CD4-positive, alpha-beta T cell (primary cell): Measurements from ENCODE around the gene RAB3B. TPM values are rescaled to one million over a fixed set of nuclear protein-coding genes. Genes with fewer than 3 reads are reported as not detected.
A peak's percentile ranks its signal among the peaks of the same experiment; 100 is the strongest.

ENCODE experiments used
- ATAC-seq: fragments of 200-7000 bp; cut with Tn5 transposase; one replicate; pipeline ENCODE4 v1.10.0; 2022; ENCODE audit warnings: mild to moderate bottlenecking; ENCODE audit not compliant: poor library complexity
- CTCF ChIA-PET: fragments of 350-600 bp; sonication (Branson Sonifier 250); formaldehyde crosslinking; loops from one replicate; lab custom pipeline; 2021; ENCODE audit warnings: antibody characterized with exemption, inconsistent platforms; lab: Charles Lee
- POLR2A ChIA-PET: fragments of 350-600 bp; sonication (Branson Sonifier 250); formaldehyde crosslinking; loops from one replicate; lab custom pipeline; 2021; ENCODE audit warnings: antibody characterized with exemption, inconsistent platforms; lab: Charles Lee
- DNase-seq, 14 experiments: peaks; one replicate each; pipeline ENCODE4 v3.0.0-alpha.2; 2013 to 2020; ENCODE audit warnings: mixed read lengths in 2 of 14
- H3K27ac ChIP-seq, 2 donors: one replicate each; pipeline versions ENCODE4 v1.5.1 to v1.7.0; 2013; ENCODE audit warnings: low read length in 2 of 2, low read depth in 1 of 2, mild to moderate bottlenecking in 1 of 2
- H3K27me3 ChIP-seq, 2 experiments: 1 replicate in 1 of 2; 2 replicates in 1 of 2; pipeline versions ENCODE4 v1.6.1 to v1.7.0; 2013; ENCODE audit warnings: low read length in 2 of 2, control low read depth in 1 of 2, mild to moderate bottlenecking in 1 of 2, moderate library complexity in 1 of 2; ENCODE audit not compliant: insufficient read depth in 2 of 2, control insufficient read depth in 1 of 2
- H3K36me3 ChIP-seq: one replicate; pipeline ENCODE4 v1.6.1; 2013; ENCODE audit warnings: low read length, control low read depth; ENCODE audit not compliant: insufficient read depth
- H3K4me1 ChIP-seq: one replicate; pipeline ENCODE4 v1.6.1; 2013; ENCODE audit warnings: low read length, control low read depth; ENCODE audit not compliant: insufficient read depth
- H3K4me3 ChIP-seq: one replicate; pipeline ENCODE4 v1.5.1; 2013; ENCODE audit warnings: mild to moderate bottlenecking, low read length, moderate library complexity
- H3K9me3 ChIP-seq, 2 experiments: 1 replicate in 1 of 2; 2 replicates in 1 of 2; pipeline versions ENCODE4 v1.6.1 to v1.7.0; 2013; ENCODE audit warnings: low read length in 2 of 2, mild to moderate bottlenecking in 2 of 2, control low read depth in 1 of 2, moderate library complexity in 1 of 2; ENCODE audit not compliant: control insufficient read depth in 1 of 2, insufficient read depth in 1 of 2
- H3K27ac Mint-ChIP-seq: one replicate; pipeline ENCODE4 v1.8.0; 2020; ENCODE audit warnings: mixed read lengths
- H3K27me3 Mint-ChIP-seq: one replicate; pipeline ENCODE4 v1.8.0; 2021; ENCODE audit warnings: mixed read lengths
- H3K36me3 Mint-ChIP-seq: one replicate; pipeline ENCODE4 v1.8.0; 2021; ENCODE audit warnings: low read depth, mixed read lengths
- H3K4me1 Mint-ChIP-seq: one replicate; pipeline ENCODE4 v1.8.0; 2021; ENCODE audit warnings: low read depth, mixed read lengths
- H3K4me3 Mint-ChIP-seq: one replicate; pipeline ENCODE4 v1.8.0; 2020; ENCODE audit warnings: mild to moderate bottlenecking, mixed read lengths
- H3K9me3 Mint-ChIP-seq: one replicate; pipeline ENCODE4 v1.8.0; 2020; ENCODE audit warnings: mixed read lengths
- intact Hi-C, 2 experiments: fragments of 100-400 bp; cut with DNase I in 1 of 2; cut with micrococcal nuclease in 1 of 2; formaldehyde crosslinking; loops; one replicate each; pipeline versions ENCODE4 v1.15.1 to v1.9.0; 2023 to 2025; cut with DNase I, micrococcal nuclease
- total RNA-seq, 174 experiments: library from RNA in 2 of 174; stranded (reverse) in 2 of 174; gene quantifications; one replicate each; pipeline ENCODE4 v1.2.3 and lab custom pipeline; 2021 to 2026
- TF ChIP-seq, protein P1 (sequence below): fragments of 200-600 bp; IDR thresholded peaks from one replicate; pipeline ENCODE4 v1.8.0; 2022; ENCODE audit warnings: antibody characterized with exemption, mild to moderate bottlenecking

Gene RAB3B
- total RNA-seq, 2 experiments from 2014 or later, result not detected

GRCh38 chr1:51858892-51859291 lies 131.6 kb downstream of the RAB3B start:
- POLR2A ChIA-PET, result no interaction called here
- no peak for ATAC-seq
- CTCF ChIA-PET, result interaction anchor here (2.2 kb wide), 1 partner anchor 10 kb away, joined by 8 read pairs; no protein-coding TSS in a partner anchor
- Mint-ChIP-seq H3K27me3 (no peaks in the 10 kb centered on the region), H3K4me1 (peaks cover 45% of the 10 kb centered on the region), H3K27ac (peak overlapping the region; percentile 21), H3K9me3 (no peaks in the 10 kb centered on the region), H3K4me3 (no peak overlapping the region), H3K36me3 (peaks cover 33% of the 10 kb centered on the region)
- Histone ChIP-seq H3K36me3 (no peaks in the 10 kb centered on the region), H3K4me1 (no peaks in the 10 kb centered on the region), H3K9me3 (no peaks in the 10 kb centered on the region), H3K4me3 (no peak overlapping the region), H3K27ac (no peak overlapping the region), H3K27me3 (no peaks in the 10 kb centered on the region)
- no peak for DNase-seq
- TF ChIP-seq, protein P1, sequence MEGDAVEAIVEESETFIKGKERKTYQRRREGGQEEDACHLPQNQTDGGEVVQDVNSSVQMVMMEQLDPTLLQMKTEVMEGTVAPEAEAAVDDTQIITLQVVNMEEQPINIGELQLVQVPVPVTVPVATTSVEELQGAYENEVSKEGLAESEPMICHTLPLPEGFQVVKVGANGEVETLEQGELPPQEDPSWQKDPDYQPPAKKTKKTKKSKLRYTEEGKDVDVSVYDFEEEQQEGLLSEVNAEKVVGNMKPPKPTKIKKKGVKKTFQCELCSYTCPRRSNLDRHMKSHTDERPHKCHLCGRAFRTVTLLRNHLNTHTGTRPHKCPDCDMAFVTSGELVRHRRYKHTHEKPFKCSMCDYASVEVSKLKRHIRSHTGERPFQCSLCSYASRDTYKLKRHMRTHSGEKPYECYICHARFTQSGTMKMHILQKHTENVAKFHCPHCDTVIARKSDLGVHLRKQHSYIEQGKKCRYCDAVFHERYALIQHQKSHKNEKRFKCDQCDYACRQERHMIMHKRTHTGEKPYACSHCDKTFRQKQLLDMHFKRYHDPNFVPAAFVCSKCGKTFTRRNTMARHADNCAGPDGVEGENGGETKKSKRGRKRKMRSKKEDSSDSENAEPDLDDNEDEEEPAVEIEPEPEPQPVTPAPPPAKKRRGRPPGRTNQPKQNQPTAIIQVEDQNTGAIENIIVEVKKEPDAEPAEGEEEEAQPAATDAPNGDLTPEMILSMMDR, result no peak
- intact Hi-C loops, result no loop called here

Other genes with a start within 250 kb of the RAB3B start
- gene NRDC, start 112.0 kb downstream of the RAB3B start, total RNA-seq, result 10 to 100 TPM; 59.0 to 62.4 TPM
- gene KTI12, start 43.1 kb upstream of the RAB3B start, total RNA-seq, result 10 to 100 TPM; 23.4 to 24.0 TPM
- 10 to 100 TPM; 14.3 to 15.4 TPM for gene TXNDC12, start 64.5 kb upstream of the RAB3B start, total RNA-seq
- gene BTF3L4, start 65.6 kb upstream of the RAB3B start, total RNA-seq, result 10 to 100 TPM; 29.4 to 34.1 TPM
- 1 to 10 TPM; 5.4 to 6.1 TPM for gene ZFYVE9, start 151.4 kb upstream of the RAB3B start, total RNA-seq